Suprapubic skin (tissue), 4 donors: ENCODE results near the gene HIGD2B. TPM values are rescaled to one million over a fixed set of nuclear protein-coding genes. Genes with fewer than 3 reads are reported as not detected.
"Not testable (repeated sequence)": the region's sequence is repeated elsewhere in the genome, so short reads cannot be mapped to it uniquely, and the experiment has no call there.

Source experiments
- DNase-seq, 2 donors: peaks; one replicate each; pipeline ENCODE4 v3.0.0-alpha.2; 2019; ENCODE audit warnings: low spot score in 2 of 2
- H3K27ac ChIP-seq: fragments of 200-600 bp; sonication (generic); one replicate; pipeline ENCODE4 v1.5.1; 2019
- H3K27me3 ChIP-seq: fragments of 200-600 bp; sonication (generic); one replicate; pipeline ENCODE4 v1.5.1; 2019
- H3K36me3 ChIP-seq: fragments of 200-600 bp; sonication (generic); one replicate; pipeline ENCODE4 v1.5.1; 2019
- H3K4me1 ChIP-seq: fragments of 200-600 bp; sonication (generic); one replicate; pipeline ENCODE4 v1.5.1; 2019
- H3K4me3 ChIP-seq: fragments of 200-600 bp; sonication (generic); one replicate; pipeline ENCODE4 v1.5.1; 2019; ENCODE audit warnings: mild to moderate bottlenecking
- H3K9me3 ChIP-seq: fragments of 200-600 bp; sonication (generic); one replicate; pipeline ENCODE4 v1.5.1; 2019
- CTCF ChIP-seq, 2 donors: fragments of 200-600 bp in 1 of 2; fragments of 450-650 bp in 1 of 2; sonication (generic) in 1 of 2; IDR thresholded peaks; one replicate each; pipeline ENCODE4 v1.5.1; 2016 to 2019; ENCODE audit warnings: antibody characterized with exemption in 2 of 2, mild to moderate bottlenecking in 1 of 2, moderate library complexity in 1 of 2
- EP300 ChIP-seq: sonication (generic); formaldehyde crosslinking; IDR thresholded peaks from one replicate; pipeline ENCODE4 v1.6.1; 2017; ENCODE audit warnings: antibody characterized with exemption
- POLR2A ChIP-seq, 2 donors: fragments of 450-650 bp; IDR thresholded peaks; one replicate each; pipeline ENCODE4 v1.6.1; 2017; ENCODE audit warnings: antibody characterized with exemption in 2 of 2, mild to moderate bottlenecking in 2 of 2, moderate library complexity in 2 of 2
- POLR2AphosphoS5 ChIP-seq, 3 donors: sonication (generic); formaldehyde crosslinking; IDR thresholded peaks; one replicate each; pipeline ENCODE4 v1.6.1; 2017; ENCODE audit warnings: antibody characterized with exemption in 3 of 3
- WGBS: methylation state at CpG from one replicate; pipeline ENCODE4 v1.1.5; 2018; 5-methylcytosine and 5-hydroxymethylcytosine counted together
- total RNA-seq, 4 donors: library from RNA; depleted of rRNA; stranded (reverse); fragments of >200 nt; gene quantifications; one replicate each; pipeline ENCODE4 v1.1.0, GENCODE V29; 2016

HIGD2B gene
- total RNA-seq, 4 donors from 2014 or later, result not detected

DNA sequence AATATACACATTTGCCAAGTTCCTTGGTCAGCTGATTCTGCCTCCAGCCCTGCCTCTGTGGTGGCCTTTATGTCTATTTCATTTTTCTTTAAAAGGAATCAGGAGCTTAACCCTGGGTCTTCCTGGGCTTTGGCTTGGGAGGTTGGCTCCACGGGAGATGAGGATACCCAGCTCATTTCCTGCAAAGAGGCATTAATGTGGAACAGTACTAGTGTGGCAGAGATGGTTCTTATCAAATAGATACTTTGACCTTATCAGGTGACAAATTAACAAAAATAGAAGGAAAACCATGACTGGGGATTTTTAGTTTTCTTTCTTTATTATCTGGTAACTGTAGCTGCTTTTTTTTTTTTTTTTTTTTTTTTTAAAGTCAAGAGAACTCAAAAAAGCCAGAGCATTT lies 42.8 kb upstream of the HIGD2B start:
- TF ChIP-seq POLR2AphosphoS5 (IDR thresholded peaks at IDR 0.05), result no peak
- TF ChIP-seq EP300, result no peak
- Histone ChIP-seq H3K36me3 (peaks cover 42% of the 10 kb centered on the region), H3K4me3 (no peak overlapping the region), H3K27ac (no peak overlapping the region), H3K4me1 (no peaks in the 10 kb centered on the region), H3K9me3 (no peaks in the 10 kb centered on the region), H3K27me3 (no peaks in the 10 kb centered on the region)
- 86% methylated on average over 1 of the region's 1 CpG for WGBS
- no peak for DNase-seq

DNA sequence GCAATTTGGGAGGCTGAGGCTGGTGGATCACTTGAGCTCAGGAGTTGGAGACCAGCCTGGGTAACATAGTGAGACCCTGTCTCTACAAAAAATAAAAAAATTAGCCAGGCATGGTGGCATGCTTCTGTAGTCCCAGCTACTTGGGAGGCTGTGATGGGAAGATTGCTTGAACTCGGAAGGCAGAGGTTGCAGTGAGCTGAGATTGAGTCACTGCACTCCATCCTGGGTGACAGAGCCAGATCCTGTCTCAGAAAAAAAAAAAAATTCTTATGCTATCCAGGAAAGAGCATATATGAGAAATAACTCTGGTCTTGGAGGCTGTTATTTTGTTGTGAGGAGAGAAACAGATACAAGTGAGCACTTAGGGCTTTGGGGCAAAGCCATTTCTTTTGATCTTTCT lies 42.3 kb upstream of the HIGD2B start:
- not testable (repeated sequence) for H3K4me1 ChIP-seq, H3K4me3 ChIP-seq, H3K9me3 ChIP-seq, DNase-seq, H3K27ac ChIP-seq, H3K27me3 ChIP-seq
- WGBS, result 94% methylated on average over 1 of the region's 1 CpG
- peaks cover 41% of the 10 kb centered on the region for H3K36me3 ChIP-seq

DNA sequence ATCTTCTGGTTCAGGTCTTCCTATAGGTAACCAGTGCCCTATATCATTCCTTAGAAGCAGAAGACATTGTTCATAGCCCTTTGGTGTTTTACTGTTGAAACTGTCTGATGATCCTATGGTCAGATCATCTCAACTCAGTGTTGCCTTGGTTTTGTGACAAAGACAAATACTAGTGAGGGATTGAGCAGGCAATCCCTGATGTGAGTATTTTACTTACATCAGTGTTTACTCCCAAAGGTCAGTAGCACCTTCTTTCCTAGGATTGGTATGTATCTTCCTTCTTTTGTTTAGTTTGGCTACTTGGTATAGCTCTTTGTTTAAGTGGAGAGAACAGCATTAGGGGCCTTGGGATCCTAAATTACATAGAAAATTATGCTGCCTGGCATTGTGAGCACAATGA lies 41.2 kb upstream of the HIGD2B start:
- H3K27ac ChIP-seq, result no peak overlapping the region
- H3K9me3 ChIP-seq, result no peaks in the 10 kb centered on the region
- H3K4me1 ChIP-seq, result no peaks in the 10 kb centered on the region
- H3K4me3 ChIP-seq, result no peak overlapping the region
- DNase-seq, result no peak
- H3K36me3 ChIP-seq, result peaks cover 30% of the 10 kb centered on the region
- no peaks in the 10 kb centered on the region for H3K27me3 ChIP-seq
- TF ChIP-seq EP300, result no peak
- TF ChIP-seq POLR2AphosphoS5 (IDR thresholded peaks at IDR 0.05), result no peak
- TF ChIP-seq CTCF (IDR thresholded peaks at IDR 0.05), result no peak
- TF ChIP-seq POLR2A (IDR thresholded peaks at IDR 0.05), result no peak

DNA sequence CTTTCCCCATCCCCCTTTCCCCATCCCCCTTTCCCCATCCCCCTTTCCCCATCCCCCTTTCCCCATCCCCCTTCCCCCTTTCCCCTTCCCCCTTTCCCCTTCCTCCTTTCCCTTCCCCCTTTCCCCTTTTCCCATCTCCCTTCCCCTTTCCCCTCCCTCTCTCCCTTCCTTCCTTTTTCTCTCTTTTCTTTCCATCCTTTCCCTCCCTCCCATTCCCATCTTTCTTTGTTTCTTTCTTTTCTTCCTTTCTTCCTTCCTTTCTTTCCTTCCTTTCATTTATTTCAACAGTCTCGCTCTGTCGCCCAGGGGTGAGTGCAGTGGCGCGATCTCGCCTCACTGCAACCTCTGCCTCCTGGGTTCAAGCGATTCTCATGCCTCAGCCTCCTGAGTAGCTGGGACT lies 39.9 kb upstream of the HIGD2B start:
- H3K36me3 ChIP-seq, result peaks cover 19% of the 10 kb centered on the region
- not testable (repeated sequence) for H3K4me3 ChIP-seq, H3K27me3 ChIP-seq, H3K9me3 ChIP-seq, DNase-seq, H3K4me1 ChIP-seq, H3K27ac ChIP-seq
- WGBS, result 98% methylated on average over 6 of the region's 6 CpGs

- no peaks in the 10 kb centered on the region for H3K27me3 ChIP-seq
- no peaks in the 10 kb centered on the region for H3K9me3 ChIP-seq
- H3K36me3 ChIP-seq, result peaks cover 17% of the 10 kb centered on the region
- no peak overlapping the region for H3K27ac ChIP-seq
- H3K4me1 ChIP-seq, result no peaks in the 10 kb centered on the region
- TF ChIP-seq CTCF (IDR thresholded peaks at IDR 0.05) (no peak), POLR2AphosphoS5 (IDR thresholded peaks at IDR 0.05) (no peak), POLR2A (IDR thresholded peaks at IDR 0.05) (no peak), EP300 (no peak)
- no peak for DNase-seq
- 87% methylated on average over 3 of the region's 3 CpGs for WGBS
- no peak overlapping the region for H3K4me3 ChIP-seq
These were observed 39.5 kb upstream of the HIGD2B start for GRCh38 chr15:72725446-72725845.

DNA sequence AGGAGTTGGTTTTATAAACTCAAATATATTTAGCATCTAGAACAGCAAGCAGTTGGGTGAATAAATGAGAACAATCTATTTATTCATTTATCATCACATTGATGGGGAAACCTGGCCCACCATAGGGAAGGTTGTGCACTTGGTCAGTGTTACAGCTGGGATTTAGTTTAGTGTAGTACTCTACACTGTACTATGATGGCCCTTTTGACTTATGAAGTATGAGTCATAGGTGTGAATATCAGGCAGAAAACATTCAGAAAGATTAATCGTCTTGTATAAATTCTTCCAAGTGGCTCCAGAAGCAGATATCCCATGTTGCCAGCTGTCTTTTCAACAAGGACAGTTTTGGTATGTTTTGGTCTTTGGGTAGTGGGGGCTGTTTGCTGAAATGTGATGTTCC lies 38.0 kb upstream of the HIGD2B start:
- DNase-seq, result no peak
- Histone ChIP-seq H3K4me3 (no peak overlapping the region), H3K27me3 (no peaks in the 10 kb centered on the region), H3K9me3 (no peaks in the 10 kb centered on the region), H3K36me3 (peaks cover 12% of the 10 kb centered on the region), H3K27ac (no peak overlapping the region), H3K4me1 (no peaks in the 10 kb centered on the region)
- 89% methylated on average over 1 of the region's 1 CpG for WGBS
- TF ChIP-seq CTCF (IDR thresholded peaks at IDR 0.05), result no peak
- TF ChIP-seq POLR2AphosphoS5 (IDR thresholded peaks at IDR 0.05), result no peak
- TF ChIP-seq POLR2A (IDR thresholded peaks at IDR 0.05), result no peak
- TF ChIP-seq EP300, result no peak

GRCh38 chr15:72722071-72722696 lies 36.2 kb upstream of the HIGD2B start:
- Histone ChIP-seq H3K36me3 (peaks cover 18% of the 10 kb centered on the region), H3K27ac (no peak overlapping the region), H3K9me3 (no peaks in the 10 kb centered on the region), H3K4me1 (no peaks in the 10 kb centered on the region), H3K4me3 (no peak overlapping the region), H3K27me3 (no peaks in the 10 kb centered on the region)
- DNase-seq, result peak in 1 of 2 donors; percentile 69
- no peak for TF ChIP-seq POLR2AphosphoS5 (IDR thresholded peaks at IDR 0.05)
- peak in 1 of 2 donors; percentile 51 for TF ChIP-seq CTCF (IDR thresholded peaks at IDR 0.05)
- WGBS, result 33% methylated on average over 3 of the region's 3 CpGs

GRCh38 chr15:72708551-72709303 lies 22.7 kb upstream of the HIGD2B start:
- not testable (repeated sequence) for H3K27ac ChIP-seq, H3K4me3 ChIP-seq, DNase-seq, H3K9me3 ChIP-seq, H3K27me3 ChIP-seq, H3K4me1 ChIP-seq
- H3K36me3 ChIP-seq, result peaks cover 22% of the 10 kb centered on the region
- WGBS, result 86% methylated on average over 8 of the region's 8 CpGs
